GM12801 (cell line): ENCODE measurements around the gene MBP.

Source experiments
- TF ChIP-seq, protein P1 (sequence below): IDR thresholded peaks from one replicate; pipeline ENCODE4 v1.5.1; 2011; ENCODE audit warnings: control low read depth; ENCODE audit not compliant: insufficient read length; ENCODE audit errors: extremely low read depth

The MBP gene

GRCh38 chr18:77008006-77008405 is 124.6 kb downstream of the MBP start:
- TF ChIP-seq, protein P1, sequence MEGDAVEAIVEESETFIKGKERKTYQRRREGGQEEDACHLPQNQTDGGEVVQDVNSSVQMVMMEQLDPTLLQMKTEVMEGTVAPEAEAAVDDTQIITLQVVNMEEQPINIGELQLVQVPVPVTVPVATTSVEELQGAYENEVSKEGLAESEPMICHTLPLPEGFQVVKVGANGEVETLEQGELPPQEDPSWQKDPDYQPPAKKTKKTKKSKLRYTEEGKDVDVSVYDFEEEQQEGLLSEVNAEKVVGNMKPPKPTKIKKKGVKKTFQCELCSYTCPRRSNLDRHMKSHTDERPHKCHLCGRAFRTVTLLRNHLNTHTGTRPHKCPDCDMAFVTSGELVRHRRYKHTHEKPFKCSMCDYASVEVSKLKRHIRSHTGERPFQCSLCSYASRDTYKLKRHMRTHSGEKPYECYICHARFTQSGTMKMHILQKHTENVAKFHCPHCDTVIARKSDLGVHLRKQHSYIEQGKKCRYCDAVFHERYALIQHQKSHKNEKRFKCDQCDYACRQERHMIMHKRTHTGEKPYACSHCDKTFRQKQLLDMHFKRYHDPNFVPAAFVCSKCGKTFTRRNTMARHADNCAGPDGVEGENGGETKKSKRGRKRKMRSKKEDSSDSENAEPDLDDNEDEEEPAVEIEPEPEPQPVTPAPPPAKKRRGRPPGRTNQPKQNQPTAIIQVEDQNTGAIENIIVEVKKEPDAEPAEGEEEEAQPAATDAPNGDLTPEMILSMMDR = no peak

- TF ChIP-seq, protein P1 = no peak
Measured at GRCh38 chr18:77007251-77007650, 125.3 kb downstream of the MBP start.

- TF ChIP-seq, protein P1 = no peak
Measured at GRCh38 chr18:77006305-77007175, 126.0 kb downstream of the MBP start.

DNA sequence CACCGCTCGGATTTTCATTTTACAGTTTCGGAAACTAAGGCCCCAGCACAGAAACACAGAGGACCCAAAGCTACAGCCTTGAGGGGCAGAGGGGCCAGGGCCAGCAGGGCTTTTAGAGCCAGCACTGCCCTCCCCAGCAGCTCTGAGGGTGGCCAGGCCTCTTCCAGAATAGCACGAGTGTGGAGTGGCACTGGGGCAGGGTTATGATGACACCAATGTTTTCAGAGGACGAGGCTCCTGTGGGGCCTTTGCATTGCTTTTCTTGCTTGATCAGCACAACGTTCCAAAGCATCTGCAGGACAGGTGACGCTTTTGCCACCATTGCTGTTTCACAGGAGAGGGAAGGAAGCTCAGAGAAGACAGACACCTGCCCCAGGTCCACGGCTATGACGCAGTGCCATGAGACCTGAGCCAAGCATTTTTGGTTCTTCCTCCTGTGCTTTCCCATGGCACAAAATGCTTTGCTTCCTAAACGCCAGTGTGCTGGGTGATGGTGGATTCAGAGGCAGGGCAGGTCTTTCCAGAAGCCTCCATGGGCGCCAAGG is 126.9 kb downstream of the MBP start:
- TF ChIP-seq, protein P1 = no peak

DNA sequence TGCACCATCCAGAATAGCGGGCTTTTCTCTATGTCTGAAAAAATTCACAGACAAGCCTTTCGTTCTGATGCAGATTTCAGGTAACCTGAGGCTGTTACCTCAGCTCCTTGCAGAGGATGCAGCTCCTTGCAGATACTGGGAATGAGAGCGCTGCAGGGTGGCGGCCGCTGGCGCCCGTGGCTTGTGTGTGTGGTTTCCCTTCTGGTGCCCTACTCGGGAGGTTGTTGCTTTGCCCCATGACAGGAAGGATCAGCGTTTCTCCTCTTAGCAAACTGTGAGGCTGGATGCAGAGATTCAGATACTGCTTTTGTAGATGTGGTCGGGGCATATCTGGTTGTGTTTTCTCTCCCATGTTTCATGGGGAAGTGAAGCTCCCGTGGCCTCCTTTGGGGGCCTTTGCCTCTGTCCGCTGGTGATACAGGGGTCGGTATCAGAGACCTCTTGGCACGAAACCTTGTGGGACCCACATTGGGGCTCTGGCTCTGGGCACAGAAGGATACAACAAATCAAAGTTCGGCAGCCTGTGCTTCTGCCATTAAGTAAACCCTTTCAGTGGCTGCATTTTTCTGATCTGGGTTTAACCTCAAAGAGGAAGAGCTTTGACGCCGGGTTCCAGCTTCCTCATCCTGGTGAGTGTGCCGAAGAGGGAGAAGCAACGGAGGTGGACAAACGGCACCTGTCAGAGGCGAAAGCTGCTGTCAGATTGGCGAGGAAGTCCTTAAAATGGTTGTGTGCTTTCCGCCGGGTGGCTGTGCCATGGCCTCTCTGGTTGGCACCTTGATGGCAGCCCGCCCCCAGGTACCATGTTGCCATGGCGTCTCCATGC is 127.8 kb downstream of the MBP start:
- TF ChIP-seq, protein P1 = no peak

GRCh38 chr18:77003316-77003715 is 129.3 kb downstream of the MBP start:
- TF ChIP-seq, protein P1 = no peak

DNA sequence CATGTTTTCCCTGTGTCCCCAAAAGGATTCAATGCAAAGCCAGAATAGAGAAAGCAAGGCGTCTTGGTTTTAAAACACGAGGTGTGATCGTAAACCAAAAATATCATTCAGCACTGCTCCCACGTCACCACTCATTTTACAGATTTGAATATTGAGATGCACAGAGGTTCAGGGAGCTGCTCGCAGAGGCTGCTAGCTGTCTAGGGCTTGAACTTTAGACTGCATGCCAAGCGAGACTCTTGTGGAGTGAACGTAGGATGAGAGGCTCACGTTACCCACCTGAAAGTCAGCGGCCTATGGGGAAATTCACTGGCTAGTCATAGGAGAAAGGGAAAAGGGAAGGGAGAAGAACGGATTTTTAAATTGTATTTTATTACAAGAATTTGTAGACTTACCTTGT is 130.1 kb downstream of the MBP start:
- TF ChIP-seq, protein P1 = no peak
